Subcutaneous adipose tissue (tissue), 4 donors: ENCODE measurements around the gene WDHD1. TPM values are rescaled to one million over a fixed set of nuclear protein-coding genes. Genes with fewer than 3 reads are reported as not detected.

Source experiments
- total RNA-seq, 4 donors: library from RNA; depleted of rRNA; stranded (reverse); fragments of >200 nt; gene quantifications; one replicate each; pipeline ENCODE4 v1.1.0, GENCODE V29; 2016
- TF ChIP-seq, protein P1 (sequence below): fragments of 450-650 bp; IDR thresholded peaks from one replicate; pipeline ENCODE4 v1.5.1; 2016; ENCODE audit warnings: low read depth, mild to moderate bottlenecking, control low read depth, antibody characterized with exemption, moderate library complexity

Gene WDHD1
- total RNA-seq, 4 donors from 2014 or later, result 0.94 to 2.0 (median 1.5) TPM

DNA sequence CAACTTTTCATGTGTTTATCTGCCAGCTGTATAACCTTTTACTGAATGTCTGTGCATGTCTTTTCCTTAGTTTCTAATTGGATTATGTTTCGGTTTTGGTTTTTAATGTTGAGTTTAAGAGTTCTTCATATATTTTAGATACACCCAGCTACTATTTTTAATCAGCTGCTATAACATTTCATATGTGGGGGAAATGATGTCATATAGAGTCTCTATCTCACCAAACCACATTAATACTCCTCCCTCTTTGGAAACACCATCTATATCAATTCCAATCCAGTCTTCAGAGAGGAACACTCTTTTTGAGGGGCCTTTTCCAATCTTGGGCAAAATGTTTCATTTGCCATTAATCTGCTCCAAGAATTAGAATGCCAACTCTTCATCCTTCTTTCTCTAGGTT lies 95.8 kb downstream of the WDHD1 start:
- TF ChIP-seq, protein P1, sequence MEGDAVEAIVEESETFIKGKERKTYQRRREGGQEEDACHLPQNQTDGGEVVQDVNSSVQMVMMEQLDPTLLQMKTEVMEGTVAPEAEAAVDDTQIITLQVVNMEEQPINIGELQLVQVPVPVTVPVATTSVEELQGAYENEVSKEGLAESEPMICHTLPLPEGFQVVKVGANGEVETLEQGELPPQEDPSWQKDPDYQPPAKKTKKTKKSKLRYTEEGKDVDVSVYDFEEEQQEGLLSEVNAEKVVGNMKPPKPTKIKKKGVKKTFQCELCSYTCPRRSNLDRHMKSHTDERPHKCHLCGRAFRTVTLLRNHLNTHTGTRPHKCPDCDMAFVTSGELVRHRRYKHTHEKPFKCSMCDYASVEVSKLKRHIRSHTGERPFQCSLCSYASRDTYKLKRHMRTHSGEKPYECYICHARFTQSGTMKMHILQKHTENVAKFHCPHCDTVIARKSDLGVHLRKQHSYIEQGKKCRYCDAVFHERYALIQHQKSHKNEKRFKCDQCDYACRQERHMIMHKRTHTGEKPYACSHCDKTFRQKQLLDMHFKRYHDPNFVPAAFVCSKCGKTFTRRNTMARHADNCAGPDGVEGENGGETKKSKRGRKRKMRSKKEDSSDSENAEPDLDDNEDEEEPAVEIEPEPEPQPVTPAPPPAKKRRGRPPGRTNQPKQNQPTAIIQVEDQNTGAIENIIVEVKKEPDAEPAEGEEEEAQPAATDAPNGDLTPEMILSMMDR, result no peak

DNA sequence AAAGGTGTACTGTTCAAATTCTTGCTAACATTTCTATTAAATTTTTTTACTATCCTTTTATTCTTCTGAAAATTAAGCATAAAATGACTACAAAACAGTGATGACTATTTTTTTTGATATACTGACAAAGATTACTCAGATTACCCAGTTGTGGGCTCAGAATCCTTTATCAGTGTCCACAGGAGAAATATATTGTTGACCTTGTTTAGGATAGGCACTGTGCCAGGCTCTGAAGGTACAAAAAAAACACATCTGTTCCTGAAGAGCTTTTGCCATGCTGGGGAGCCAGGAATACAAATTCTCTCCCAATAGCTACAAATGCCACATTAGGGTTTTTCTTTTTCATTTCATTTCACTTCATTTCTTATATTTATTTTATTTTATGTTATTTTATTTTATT lies 97.3 kb downstream of the WDHD1 start:
- TF ChIP-seq, protein P1, result no peak

DNA sequence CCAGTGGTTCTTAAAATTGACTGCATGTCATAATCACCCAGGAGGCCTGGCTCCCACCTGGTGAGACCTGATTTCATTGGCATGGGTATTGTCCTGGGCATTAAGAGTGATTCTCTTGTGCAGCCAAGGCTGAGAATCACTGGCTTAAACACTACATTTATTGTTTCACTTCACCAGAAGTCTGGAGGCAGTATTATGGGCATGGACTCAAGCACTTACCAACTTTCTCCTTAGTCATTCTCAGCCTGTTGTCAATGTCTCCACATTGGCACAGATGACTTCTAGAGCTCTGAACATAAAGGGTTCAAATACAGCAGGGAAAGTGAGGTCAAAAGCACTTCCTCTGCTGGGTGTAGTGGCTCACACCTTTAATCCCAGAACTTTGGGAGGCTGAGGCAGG lies 98.7 kb downstream of the WDHD1 start:
- TF ChIP-seq, protein P1, result no peak

DNA sequence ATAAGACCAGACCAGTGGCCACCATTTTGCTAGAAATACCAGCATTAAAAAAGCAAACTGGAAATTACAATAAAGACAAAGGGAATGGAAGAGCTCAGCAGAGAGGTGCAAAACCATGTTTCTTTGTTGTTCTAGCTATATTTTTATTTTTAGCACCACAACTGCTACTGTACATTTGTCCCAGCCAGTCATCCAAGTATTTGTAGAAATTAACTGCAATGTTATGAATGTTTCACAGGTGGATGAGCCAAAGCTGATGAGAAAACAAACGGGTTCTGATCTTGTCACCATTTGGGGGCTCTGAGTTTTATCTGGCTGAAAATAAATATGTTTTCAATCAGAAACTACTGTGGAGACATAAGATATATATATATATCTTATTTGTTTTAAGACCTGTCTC lies 99.3 kb downstream of the WDHD1 start:
- TF ChIP-seq, protein P1, result no peak

DNA sequence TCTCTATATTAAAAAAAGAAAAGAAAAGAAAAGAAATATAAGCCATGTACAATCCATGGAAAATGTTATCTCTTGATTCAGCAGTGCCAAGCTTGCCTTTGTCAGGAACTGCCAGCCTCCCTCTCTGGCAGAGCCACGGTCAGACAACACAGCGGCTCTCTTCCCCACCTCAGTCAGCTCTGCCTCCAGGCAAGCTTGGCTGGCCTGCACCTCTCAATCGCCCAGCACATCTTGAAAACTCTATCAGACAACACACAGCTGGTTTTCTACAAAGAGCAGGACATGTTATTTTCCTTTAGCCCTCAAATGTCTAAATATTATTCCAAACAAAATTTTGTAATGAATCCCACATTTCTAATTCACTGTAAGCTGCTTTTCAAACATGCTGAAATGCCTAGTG lies 104.3 kb downstream of the WDHD1 start:
- TF ChIP-seq, protein P1, result no peak

DNA sequence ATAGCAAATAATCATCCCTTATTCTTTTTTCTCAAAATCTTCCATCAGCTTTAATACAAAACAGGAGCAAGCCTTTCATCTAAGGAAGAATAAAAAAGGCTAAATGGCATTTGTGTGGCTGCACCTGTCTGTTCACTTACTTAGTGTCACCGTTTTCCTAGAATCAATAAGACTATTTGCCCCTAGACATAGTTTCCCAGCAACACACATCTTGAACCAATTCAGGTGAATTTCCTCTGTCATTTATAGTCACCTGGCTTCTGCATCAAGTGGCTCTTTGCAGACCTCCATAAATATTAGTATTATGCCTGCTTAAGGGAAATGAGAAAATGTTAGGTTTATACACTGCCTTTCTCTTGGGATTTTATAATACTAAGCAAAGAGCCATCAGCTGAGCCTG lies 106.8 kb downstream of the WDHD1 start:
- TF ChIP-seq, protein P1, result no peak

DNA sequence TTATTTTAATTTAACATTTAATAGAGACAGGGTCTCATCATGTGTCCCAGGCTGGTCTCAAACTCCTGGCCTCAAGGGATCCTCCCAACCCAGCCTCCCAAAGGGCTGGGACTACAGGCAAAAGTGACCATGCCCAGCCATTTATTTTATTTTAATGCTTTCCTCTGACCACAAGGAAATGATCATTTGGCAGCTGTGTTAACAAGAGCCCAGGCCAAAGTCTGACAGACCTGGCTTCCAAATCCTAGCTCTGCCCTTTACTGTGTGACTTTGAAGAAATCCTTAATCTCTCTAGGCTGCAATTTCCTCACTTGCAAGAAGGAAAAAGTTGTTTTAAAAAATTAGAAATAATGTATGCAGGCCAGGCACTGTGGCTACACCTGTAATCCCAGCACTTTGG lies 107.6 kb downstream of the WDHD1 start:
- TF ChIP-seq, protein P1, result no peak
